Suprapubic skin (tissue), 4 donors: ENCODE measurements around the gene ZNF425.

Experiments
- CTCF ChIP-seq, 2 donors: fragments of 200-600 bp in 1 of 2; fragments of 450-650 bp in 1 of 2; sonication (generic) in 1 of 2; IDR thresholded peaks; one replicate each; pipeline ENCODE4 v1.5.1; 2016 to 2019; ENCODE audit warnings: antibody characterized with exemption in 2 of 2, mild to moderate bottlenecking in 1 of 2, moderate library complexity in 1 of 2
- EP300 ChIP-seq: sonication (generic); formaldehyde crosslinking; IDR thresholded peaks from one replicate; pipeline ENCODE4 v1.6.1; 2017; ENCODE audit warnings: antibody characterized with exemption
- POLR2A ChIP-seq, 2 donors: fragments of 450-650 bp; IDR thresholded peaks; one replicate each; pipeline ENCODE4 v1.6.1; 2017; ENCODE audit warnings: antibody characterized with exemption in 2 of 2, mild to moderate bottlenecking in 2 of 2, moderate library complexity in 2 of 2
- POLR2AphosphoS5 ChIP-seq, 3 donors: sonication (generic); formaldehyde crosslinking; IDR thresholded peaks; one replicate each; pipeline ENCODE4 v1.6.1; 2017; ENCODE audit warnings: antibody characterized with exemption in 3 of 3

- no peak for TF ChIP-seq CTCF (IDR thresholded peaks at IDR 0.05)
- TF ChIP-seq POLR2A (IDR thresholded peaks at IDR 0.05), result no peak
- TF ChIP-seq EP300, result no peak
- TF ChIP-seq POLR2AphosphoS5 (IDR thresholded peaks at IDR 0.05), result peak in 1 of 3 donors; percentile 38
These were observed 19.1 kb upstream of the ZNF425 start for GRCh38 chr7:149145031-149145845.
